Calu3 (cell line): Measurements from ENCODE around the gene PABPN1. TPM values are rescaled to one million over a fixed set of nuclear protein-coding genes. Genes with fewer than 3 reads are reported as not detected.
A peak's percentile ranks its signal among the peaks of the same experiment; 100 is the strongest.

Experiments used
- BruUV-seq: library from RNA; stranded (reverse); fragments of 400-500 nt; replicated peaks from 2 replicates; lab custom pipeline; 2021; lab: Mats Ljungman, UMichigan
- CTCF ChIA-PET: fragments of 300-600 bp; sonication (Branson Sonifier 250); formaldehyde crosslinking; loops from one replicate; lab custom pipeline; 2022; ENCODE audit warnings: antibody characterized with exemption; lab: Charles Lee
- DNase-seq: peaks from one replicate; pipeline ENCODE4 v3.0.0; 2022
- H3K27ac Mint-ChIP-seq: one replicate; pipeline ENCODE4 v1.8.0; 2022; ENCODE audit warnings: mixed read lengths; ENCODE audit not compliant: unreplicated experiment
- H3K27me3 Mint-ChIP-seq: one replicate; pipeline ENCODE4 v1.8.0; 2022; ENCODE audit warnings: mixed read lengths; ENCODE audit not compliant: unreplicated experiment
- H3K36me3 Mint-ChIP-seq: one replicate; pipeline ENCODE4 v1.8.0; 2022; ENCODE audit warnings: mild to moderate bottlenecking, moderate library complexity, mixed read lengths; ENCODE audit not compliant: insufficient read depth, unreplicated experiment
- H3K4me1 Mint-ChIP-seq: one replicate; pipeline ENCODE4 v1.8.0; 2022; ENCODE audit warnings: mild to moderate bottlenecking, low read depth, mixed read lengths; ENCODE audit not compliant: unreplicated experiment
- H3K4me3 Mint-ChIP-seq: one replicate; pipeline ENCODE4 v1.8.0; 2022; ENCODE audit warnings: mild to moderate bottlenecking, low read depth, moderate library complexity, mixed read lengths; ENCODE audit not compliant: unreplicated experiment
- H3K9me3 Mint-ChIP-seq: one replicate; pipeline ENCODE4 v1.8.0; 2022; ENCODE audit warnings: low read depth, mixed read lengths; ENCODE audit not compliant: unreplicated experiment
- CTCF ChIP-seq: fragments of 200-600 bp; IDR thresholded peaks from one replicate; pipeline ENCODE4 v1.8.0; 2022; ENCODE audit warnings: antibody characterized with exemption; ENCODE audit not compliant: unreplicated experiment
- intact Hi-C: fragments of 100-400 bp; cut with micrococcal nuclease; formaldehyde crosslinking; loops from one replicate; pipeline ENCODE4 v1.10.0; 2022; ENCODE audit not compliant: unreplicated experiment
- total RNA-seq: library from RNA; stranded (reverse); gene quantifications from 2 replicates; pipeline ENCODE4 v1.2.3, GENCODE V29; 2022

The PABPN1 gene
- total RNA-seq, 1 experiment from 2014 or later, result 181 TPM

GRCh38 chr14:23281247-23281646 lies 40.0 kb upstream of the PABPN1 start:
- H3K4me3 Mint-ChIP-seq, result no peak overlapping the region
- peaks cover 8% of the 10 kb centered on the region for H3K4me1 Mint-ChIP-seq
- DNase-seq, result no peak
- H3K36me3 Mint-ChIP-seq, result peaks cover 29% of the 10 kb centered on the region
- no TSS peak for BruUV-seq
- CTCF ChIA-PET, result no interaction called here
- no peaks in the 10 kb centered on the region for H3K27me3 Mint-ChIP-seq
- peaks cover 3% of the 10 kb centered on the region for H3K9me3 Mint-ChIP-seq
- no peak overlapping the region for H3K27ac Mint-ChIP-seq
- intact Hi-C loops, result no loop called here
- no peak for TF ChIP-seq CTCF

- Mint-ChIP-seq H3K27me3 (no peaks in the 10 kb centered on the region), H3K27ac (no peak overlapping the region), H3K9me3 (no peaks in the 10 kb centered on the region), H3K4me3 (peak overlapping the region; percentile 79), H3K36me3 (peaks cover 31% of the 10 kb centered on the region), H3K4me1 (peaks cover 9% of the 10 kb centered on the region)
- DNase-seq, result no peak
- TF ChIP-seq CTCF, result no peak
- intact Hi-C loops, result no loop called here
- CTCF ChIA-PET, result interaction anchor here (0.7 to 1.4 kb wide), 2 partner anchors 17 to 326 kb away, joined by 4 to 7 read pairs; partner anchors contain the start of gene PPP1R3E
- BruUV-seq, result TSS peak; percentile 44
Measured at GRCh38 chr14:23284654-23285529, 36.4 kb upstream of the PABPN1 start.

- no TSS peak for BruUV-seq
- CTCF ChIA-PET, result interaction anchor here (0.7 to 1.4 kb wide), 3 partner anchors 17 to 325 kb away, joined by 3 to 7 read pairs (median 4); partner anchors contain the start of genes BCL2L2 and PPP1R3E
- Mint-ChIP-seq H3K27me3 (no peaks in the 10 kb centered on the region), H3K4me3 (peak overlapping the region; percentile 79), H3K9me3 (no peaks in the 10 kb centered on the region), H3K36me3 (peaks cover 31% of the 10 kb centered on the region), H3K4me1 (peaks cover 9% of the 10 kb centered on the region), H3K27ac (peak overlapping the region; percentile 72)
- no peak for TF ChIP-seq CTCF
- intact Hi-C loops, result no loop called here
- DNase-seq, result no peak
Measured at GRCh38 chr14:23285530-23286019, 35.7 kb upstream of the PABPN1 start.

- H3K36me3 Mint-ChIP-seq, result peaks cover 31% of the 10 kb centered on the region
- H3K4me3 Mint-ChIP-seq, result peak within 1 kb of the TSS; percentile 79
- BruUV-seq, result TSS peak; percentile 96
- H3K27ac Mint-ChIP-seq, result peak within 1 kb of the TSS; percentile 72
- CTCF ChIA-PET, result interaction anchor here (0.7 to 1.4 kb wide), 3 partner anchors 16 to 325 kb away, joined by 3 to 7 read pairs (median 4); partner anchors contain the start of genes BCL2L2 and PPP1R3E
- intact Hi-C loops, result no loop called here
- peak; percentile 98 for DNase-seq
- no peak for TF ChIP-seq CTCF
- H3K9me3 Mint-ChIP-seq, result no peaks in the 10 kb centered on the region
- no peaks in the 10 kb centered on the region for H3K27me3 Mint-ChIP-seq
- H3K4me1 Mint-ChIP-seq, result peaks cover 9% of the 10 kb centered on the region
Measured at GRCh38 chr14:23286020-23286901, 35.0 kb upstream of the PABPN1 start, which contains the start of gene HOMEZ. Gene HOMEZ, minus strand, starts transcription at chr14:23286132. Its CDS starts 180 bp downstream, at chr14:23285952.
